SK-N-MC (cell line): Measurements from ENCODE around the gene HEPHL1.
"Not testable (repeated sequence)": the region's sequence is repeated elsewhere in the genome, so short reads cannot be mapped to it uniquely, and the experiment has no call there.

Experiments
- DNase-seq: peaks from one replicate; pipeline ENCODE4 v3.0.0-alpha.2; 2011; ENCODE audit warnings: low read depth, low spot score
- H3K27ac ChIP-seq: fragments of 200-600 bp; sonication (generic); 2 replicates; pipeline ENCODE4 v1.5.1; 2016; ENCODE audit warnings: mixed run types
- H3K36me3 ChIP-seq: fragments of 200-600 bp; sonication (generic); 2 replicates; pipeline ENCODE4 v1.6.1; 2017; ENCODE audit warnings: antibody characterized with exemption, low read length, mixed read lengths; ENCODE audit not compliant: insufficient read depth
- H3K4me3 ChIP-seq: fragments of 200-600 bp; sonication (generic); 2 replicates; pipeline ENCODE4 v1.5.1; 2016
- H3K9ac ChIP-seq: fragments of 200-600 bp; sonication (generic); 2 replicates; pipeline ENCODE4 v1.8.0; 2017; ENCODE audit warnings: mixed run types, mixed read lengths; ENCODE audit not compliant: insufficient read length
- H3K9me3 ChIP-seq: fragments of 200-600 bp; sonication (generic); 2 replicates; pipeline ENCODE4 v1.6.1; 2017; ENCODE audit warnings: low read depth, mild to moderate bottlenecking, antibody characterized with exemption, low read length, moderate library complexity, mixed read lengths
- EZH2 ChIP-seq: fragments of 200-600 bp; sonication (generic); IDR thresholded peaks from one replicate; pipeline ENCODE4 v1.6.1; 2017; ENCODE audit warnings: antibody characterized with exemption
- FOXP2 ChIP-seq: optimal IDR thresholded peaks from 2 replicates; pipeline ENCODE3; 2011; ENCODE audit warnings: mild to moderate bottlenecking, moderate library complexity; ENCODE audit not compliant: insufficient read depth; ENCODE audit errors: extremely low read length, control extremely low read depth
- POLR2AphosphoS5 ChIP-seq: IDR thresholded peaks from 2 replicates; pipeline ENCODE4 v1.6.1; 2012; ENCODE audit warnings: mild to moderate bottlenecking, low read depth, low read length, borderline replicate concordance

HEPHL1 gene

GRCh38 chr11:94117871-94118270 is 96.7 kb downstream of the HEPHL1 start:
- Histone ChIP-seq H3K9ac (no peak overlapping the region), H3K9me3 (no peaks in the 10 kb centered on the region), H3K36me3 (no peaks in the 10 kb centered on the region), H3K27ac (no peak overlapping the region), H3K4me3 (no peak overlapping the region)
- TF ChIP-seq FOXP2 = no peak
- TF ChIP-seq EZH2 = no peak
- TF ChIP-seq POLR2AphosphoS5 = no peak
- DNase-seq = no peak

- not testable (repeated sequence) for H3K4me3 ChIP-seq, H3K9me3 ChIP-seq, DNase-seq, H3K27ac ChIP-seq, H3K36me3 ChIP-seq, H3K9ac ChIP-seq
Observed at GRCh38 chr11:94119676-94120075, 98.5 kb downstream of the HEPHL1 start.

GRCh38 chr11:94120516-94120915 is 99.4 kb downstream of the HEPHL1 start:
- not testable (repeated sequence) for H3K9me3 ChIP-seq, DNase-seq, H3K4me3 ChIP-seq, H3K9ac ChIP-seq, H3K27ac ChIP-seq, H3K36me3 ChIP-seq

GRCh38 chr11:94120946-94121345 is 99.8 kb downstream of the HEPHL1 start:
- no peak for TF ChIP-seq EZH2
- TF ChIP-seq FOXP2 = no peak
- TF ChIP-seq POLR2AphosphoS5 = no peak
- no peak overlapping the region for H3K9ac ChIP-seq
- H3K9me3 ChIP-seq = no peaks in the 10 kb centered on the region
- H3K36me3 ChIP-seq = no peaks in the 10 kb centered on the region
- DNase-seq = no peak
- no peak overlapping the region for H3K4me3 ChIP-seq
- no peak overlapping the region for H3K27ac ChIP-seq

- no peak for DNase-seq
- H3K4me3 ChIP-seq = no peak overlapping the region
- no peak overlapping the region for H3K27ac ChIP-seq
- no peak for TF ChIP-seq EZH2
- TF ChIP-seq POLR2AphosphoS5 = no peak
- no peak for TF ChIP-seq FOXP2
- H3K9me3 ChIP-seq = no peaks in the 10 kb centered on the region
- H3K36me3 ChIP-seq = no peaks in the 10 kb centered on the region
- H3K9ac ChIP-seq = no peak overlapping the region
Observed at GRCh38 chr11:94125407-94126115, 104.4 kb downstream of the HEPHL1 start.

- TF ChIP-seq EZH2 = no peak
- TF ChIP-seq FOXP2 = no peak
- no peak for TF ChIP-seq POLR2AphosphoS5
- Histone ChIP-seq H3K4me3 (peak overlapping the region; percentile 90), H3K27ac (no peak overlapping the region), H3K36me3 (no peaks in the 10 kb centered on the region), H3K9me3 (no peaks in the 10 kb centered on the region), H3K9ac (peak overlapping the region; percentile 87)
- DNase-seq = no peak
Observed at GRCh38 chr11:94127638-94128037, 106.5 kb downstream of the HEPHL1 start.

GRCh38 chr11:94128291-94128745 is 107.2 kb downstream of the HEPHL1 start:
- DNase-seq = no peak
- TF ChIP-seq EZH2 = no peak
- no peak for TF ChIP-seq FOXP2
- no peak for TF ChIP-seq POLR2AphosphoS5
- Histone ChIP-seq H3K9me3 (no peaks in the 10 kb centered on the region), H3K9ac (peak overlapping the region; percentile 87), H3K4me3 (peak overlapping the region; percentile 90), H3K27ac (no peak overlapping the region), H3K36me3 (no peaks in the 10 kb centered on the region)

GRCh38 chr11:94128746-94129511 is 107.8 kb downstream of the HEPHL1 start, which contains the start of gene PANX1:
TSS of gene PANX1 (plus strand) at chr11:94128841. CDS start at chr11:94129313, 472 bp downstream.
- Histone ChIP-seq H3K4me3 (peak within 1 kb of the TSS; percentile 90), H3K27ac (no peak within 1 kb of the TSS)
- DNase-seq = peak; percentile 40

More at GRCh38 chr11:94128746-94129511, 107.8 kb downstream of the HEPHL1 start, which contains the start of gene PANX1:
- Histone ChIP-seq H3K36me3 (no peaks in the 10 kb centered on the region), H3K9ac (peak within 1 kb of the TSS; percentile 87), H3K9me3 (no peaks in the 10 kb centered on the region)
- peak; percentile 88 for TF ChIP-seq POLR2AphosphoS5
- TF ChIP-seq EZH2 = no peak
- no peak for TF ChIP-seq FOXP2
